Neural progenitor cell (in vitro differentiated cells): ENCODE data around the gene GOLIM4. TPM values are rescaled to one million over a fixed set of nuclear protein-coding genes. Genes with fewer than 3 reads are reported as not detected.

Experiments used
- DNase-seq: peaks from one replicate; pipeline ENCODE4 v3.0.0-alpha.2; 2016; ENCODE audit warnings: low spot score
- H2AFZ ChIP-seq: fragments of 200-600 bp; sonication (generic); replicated peaks from 2 replicates; pipeline ENCODE4 v1.6.1; 2016; ENCODE audit warnings: antibody characterized with exemption
- H3F3A ChIP-seq: fragments of 200-600 bp; sonication (generic); 2 replicates; pipeline ENCODE4 v1.6.1; 2016; ENCODE audit warnings: antibody characterized with exemption, low read depth
- H3K27ac ChIP-seq: fragments of 200-600 bp; sonication (generic); 2 replicates; pipeline ENCODE4 v1.5.1; 2016; ENCODE audit warnings: mild to moderate bottlenecking
- H3K27me3 ChIP-seq: fragments of 200-600 bp; sonication (generic); 2 replicates; pipeline ENCODE4 v1.6.1; 2016; ENCODE audit warnings: mild to moderate bottlenecking, moderate library complexity
- H3K36me3 ChIP-seq: fragments of 200-600 bp; sonication (generic); 2 replicates; pipeline ENCODE4 v1.5.1; 2016
- H3K4me1 ChIP-seq: fragments of 200-600 bp; sonication (generic); 2 replicates; pipeline ENCODE4 v1.6.1; 2016; ENCODE audit warnings: mixed run types
- H3K4me2 ChIP-seq: fragments of 200-600 bp; sonication (generic); 2 replicates; pipeline ENCODE4 v1.6.1; 2016
- H3K4me3 ChIP-seq: fragments of 200-600 bp; sonication (generic); 2 replicates; pipeline ENCODE4 v1.5.1; 2016
- H3K79me2 ChIP-seq: fragments of 200-600 bp; sonication (generic); 2 replicates; pipeline ENCODE4 v1.6.1; 2016; ENCODE audit warnings: low read depth
- H3K9ac ChIP-seq: fragments of 200-600 bp; sonication (generic); 2 replicates; pipeline ENCODE4 v1.6.1; 2016
- H3K9me3 ChIP-seq: fragments of 200-600 bp; sonication (generic); 2 replicates; pipeline ENCODE4 v1.5.1; 2016; ENCODE audit warnings: low read depth
- H4K20me1 ChIP-seq: fragments of 200-600 bp; sonication (generic); 2 replicates; pipeline ENCODE4 v1.6.1; 2016; ENCODE audit warnings: low read depth
- H3K27ac Mint-ChIP-seq: 3 replicates; pipeline ENCODE4 v1.8.0; 2021; ENCODE audit warnings: mixed read lengths
- H3K27me3 Mint-ChIP-seq: 2 replicates; pipeline ENCODE4 v1.8.0; 2022; ENCODE audit warnings: low read depth, mild to moderate bottlenecking, inconsistent platforms, moderate library complexity, mixed read lengths; ENCODE audit not compliant: insufficient read depth
- H3K36me3 Mint-ChIP-seq: 3 replicates; pipeline ENCODE4 v1.8.0; 2021; ENCODE audit warnings: mixed read lengths
- H3K4me1 Mint-ChIP-seq: 3 replicates; pipeline ENCODE4 v1.8.0; 2021; ENCODE audit warnings: mixed read lengths
- H3K4me3 Mint-ChIP-seq: 3 replicates; pipeline ENCODE4 v1.8.0; 2021; ENCODE audit warnings: mild to moderate bottlenecking, moderate library complexity, mixed read lengths
- H3K9me3 Mint-ChIP-seq: 3 replicates; pipeline ENCODE4 v1.8.0; 2020; ENCODE audit warnings: mixed read lengths
- EZH2 ChIP-seq: fragments of 200-600 bp; sonication (generic); IDR thresholded peaks from 2 replicates; pipeline ENCODE4 v1.6.1; 2017; ENCODE audit warnings: antibody characterized with exemption, mild to moderate bottlenecking, moderate library complexity
- EZH2phosphoT487 ChIP-seq: fragments of 200-600 bp; sonication (generic); IDR thresholded peaks from 2 replicates; pipeline ENCODE4 v1.6.1; 2017; ENCODE audit warnings: antibody characterized with exemption
- total RNA-seq: library from RNA; depleted of rRNA; stranded (reverse); fragments of >200 nt; gene quantifications from 2 replicates; pipeline ENCODE4 v1.2.3, GENCODE V29; 2015; ENCODE audit warnings: low replicate concordance
- TF ChIP-seq, protein P1 (sequence below): fragments of 200-600 bp; sonication (generic); IDR thresholded peaks from 2 replicates; pipeline ENCODE4 v1.5.1; 2017; ENCODE audit warnings: antibody characterized with exemption, mild to moderate bottlenecking

GOLIM4 gene
- total RNA-seq, 1 donor from 2014 or later = 22.9 TPM

- H3K4me3 ChIP-seq = no peak overlapping the region
- Mint-ChIP-seq H3K4me3 (no peak overlapping the region), H3K27me3 (peaks cover 3% of the 10 kb centered on the region), H3K4me1 (no peaks in the 10 kb centered on the region), H3K9me3 (no peaks in the 10 kb centered on the region), H3K27ac (no peak overlapping the region), H3K36me3 (peaks cover 48% of the 10 kb centered on the region)
- no peak overlapping the region for H3K9ac ChIP-seq
- no peaks in the 10 kb centered on the region for H4K20me1 ChIP-seq
- no peak overlapping the region for H3K27ac ChIP-seq
- H3K4me2 ChIP-seq = no peak overlapping the region
- H3K79me2 ChIP-seq = no peaks in the 10 kb centered on the region
- DNase-seq = no peak
- H3K36me3 ChIP-seq = no peaks in the 10 kb centered on the region
- TF ChIP-seq, protein P1, sequence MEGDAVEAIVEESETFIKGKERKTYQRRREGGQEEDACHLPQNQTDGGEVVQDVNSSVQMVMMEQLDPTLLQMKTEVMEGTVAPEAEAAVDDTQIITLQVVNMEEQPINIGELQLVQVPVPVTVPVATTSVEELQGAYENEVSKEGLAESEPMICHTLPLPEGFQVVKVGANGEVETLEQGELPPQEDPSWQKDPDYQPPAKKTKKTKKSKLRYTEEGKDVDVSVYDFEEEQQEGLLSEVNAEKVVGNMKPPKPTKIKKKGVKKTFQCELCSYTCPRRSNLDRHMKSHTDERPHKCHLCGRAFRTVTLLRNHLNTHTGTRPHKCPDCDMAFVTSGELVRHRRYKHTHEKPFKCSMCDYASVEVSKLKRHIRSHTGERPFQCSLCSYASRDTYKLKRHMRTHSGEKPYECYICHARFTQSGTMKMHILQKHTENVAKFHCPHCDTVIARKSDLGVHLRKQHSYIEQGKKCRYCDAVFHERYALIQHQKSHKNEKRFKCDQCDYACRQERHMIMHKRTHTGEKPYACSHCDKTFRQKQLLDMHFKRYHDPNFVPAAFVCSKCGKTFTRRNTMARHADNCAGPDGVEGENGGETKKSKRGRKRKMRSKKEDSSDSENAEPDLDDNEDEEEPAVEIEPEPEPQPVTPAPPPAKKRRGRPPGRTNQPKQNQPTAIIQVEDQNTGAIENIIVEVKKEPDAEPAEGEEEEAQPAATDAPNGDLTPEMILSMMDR = no peak
- TF ChIP-seq EZH2phosphoT487 (no peak), EZH2 (no peak)
- H3K4me1 ChIP-seq = no peaks in the 10 kb centered on the region
- H3F3A ChIP-seq = no peaks in the 10 kb centered on the region
- no peaks in the 10 kb centered on the region for H3K9me3 ChIP-seq
- H3K27me3 ChIP-seq = no peaks in the 10 kb centered on the region
- no peak overlapping the region for H2AFZ ChIP-seq
Measured at GRCh38 chr3:168026764-168027163, 69.0 kb downstream of the GOLIM4 start.

- no peak for DNase-seq
- H4K20me1 ChIP-seq = no peaks in the 10 kb centered on the region
- no peaks in the 10 kb centered on the region for H3K79me2 ChIP-seq
- Mint-ChIP-seq H3K27ac (no peak overlapping the region), H3K36me3 (peaks cover 44% of the 10 kb centered on the region), H3K27me3 (peaks cover 3% of the 10 kb centered on the region), H3K4me1 (no peaks in the 10 kb centered on the region), H3K4me3 (no peak overlapping the region), H3K9me3 (no peaks in the 10 kb centered on the region)
- no peaks in the 10 kb centered on the region for H3K36me3 ChIP-seq
- H3K4me1 ChIP-seq = no peaks in the 10 kb centered on the region
- TF ChIP-seq EZH2phosphoT487 (no peak), EZH2 (no peak)
- TF ChIP-seq, protein P1 = no peak
- no peaks in the 10 kb centered on the region for H3K27me3 ChIP-seq
- H3K9me3 ChIP-seq = no peaks in the 10 kb centered on the region
- no peak overlapping the region for H3K4me3 ChIP-seq
- H3F3A ChIP-seq = no peaks in the 10 kb centered on the region
- H3K27ac ChIP-seq = no peak overlapping the region
- H3K4me2 ChIP-seq = no peak overlapping the region
- H2AFZ ChIP-seq = no peak overlapping the region
- H3K9ac ChIP-seq = no peak overlapping the region
Measured at GRCh38 chr3:168025076-168025475, 70.6 kb downstream of the GOLIM4 start.

GRCh38 chr3:168024537-168024941 lies 71.2 kb downstream of the GOLIM4 start:
- H3K36me3 Mint-ChIP-seq = peaks cover 41% of the 10 kb centered on the region
- no peaks in the 10 kb centered on the region for H3K36me3 ChIP-seq

More at GRCh38 chr3:168024537-168024941, 71.2 kb downstream of the GOLIM4 start:
- no peak for DNase-seq
- Histone ChIP-seq H2AFZ (no peak overlapping the region), H4K20me1 (no peaks in the 10 kb centered on the region), H3K4me1 (no peaks in the 10 kb centered on the region), H3K4me2 (no peak overlapping the region), H3K79me2 (no peaks in the 10 kb centered on the region), H3K9me3 (no peaks in the 10 kb centered on the region), H3K27ac (no peak overlapping the region), H3F3A (no peaks in the 10 kb centered on the region), H3K4me3 (no peak overlapping the region), H3K9ac (no peak overlapping the region), H3K27me3 (no peaks in the 10 kb centered on the region)
- TF ChIP-seq, protein P1 = no peak
- no peak overlapping the region for H3K27ac Mint-ChIP-seq
- no peaks in the 10 kb centered on the region for H3K9me3 Mint-ChIP-seq
- H3K27me3 Mint-ChIP-seq = peaks cover 3% of the 10 kb centered on the region
- no peaks in the 10 kb centered on the region for H3K4me1 Mint-ChIP-seq
- H3K4me3 Mint-ChIP-seq = no peak overlapping the region
